Thyroid gland (tissue), 4 donors: ENCODE results near the gene OR1E2.

ENCODE experiments used
- POLR2A ChIP-seq, 2 donors: fragments of 450-650 bp; IDR thresholded peaks; one replicate each; pipeline ENCODE4 v1.6.1; 2017; ENCODE audit warnings: antibody characterized with exemption in 2 of 2, mild to moderate bottlenecking in 2 of 2, moderate library complexity in 1 of 2
- TF ChIP-seq, protein P1 (sequence below), 6 experiments: fragments of 200-600 bp in 3 of 6; fragments of 450-650 bp in 3 of 6; sonication (generic) in 3 of 6; IDR thresholded peaks; one replicate each; pipeline ENCODE4 v1.5.1; 2016 to 2019; ENCODE audit warnings: antibody characterized with exemption in 6 of 6, mild to moderate bottlenecking in 2 of 6, inconsistent platforms in 1 of 6, moderate library complexity in 1 of 6

DNA sequence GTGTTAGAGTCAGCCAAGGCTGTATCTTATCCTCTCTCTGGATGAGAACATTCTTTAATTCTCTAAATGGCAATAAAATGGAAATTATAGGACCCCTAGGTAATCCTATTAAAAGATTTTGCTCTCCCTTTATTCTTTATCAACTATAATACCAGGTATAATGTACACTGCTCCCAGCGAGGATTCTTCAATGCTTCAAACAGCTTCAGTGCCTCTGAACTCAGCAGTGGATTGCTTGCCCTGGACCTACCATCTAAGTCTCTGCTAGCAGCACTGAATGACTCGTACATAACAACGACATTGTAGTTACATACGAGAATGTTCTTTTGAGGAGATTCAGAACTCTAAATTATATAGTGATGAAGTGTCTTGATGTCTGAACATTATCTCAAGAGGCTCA is 43.9 kb downstream of the OR1E2 start:
- no peak for TF ChIP-seq POLR2A (IDR thresholded peaks at IDR 0.05)
- TF ChIP-seq, protein P1, sequence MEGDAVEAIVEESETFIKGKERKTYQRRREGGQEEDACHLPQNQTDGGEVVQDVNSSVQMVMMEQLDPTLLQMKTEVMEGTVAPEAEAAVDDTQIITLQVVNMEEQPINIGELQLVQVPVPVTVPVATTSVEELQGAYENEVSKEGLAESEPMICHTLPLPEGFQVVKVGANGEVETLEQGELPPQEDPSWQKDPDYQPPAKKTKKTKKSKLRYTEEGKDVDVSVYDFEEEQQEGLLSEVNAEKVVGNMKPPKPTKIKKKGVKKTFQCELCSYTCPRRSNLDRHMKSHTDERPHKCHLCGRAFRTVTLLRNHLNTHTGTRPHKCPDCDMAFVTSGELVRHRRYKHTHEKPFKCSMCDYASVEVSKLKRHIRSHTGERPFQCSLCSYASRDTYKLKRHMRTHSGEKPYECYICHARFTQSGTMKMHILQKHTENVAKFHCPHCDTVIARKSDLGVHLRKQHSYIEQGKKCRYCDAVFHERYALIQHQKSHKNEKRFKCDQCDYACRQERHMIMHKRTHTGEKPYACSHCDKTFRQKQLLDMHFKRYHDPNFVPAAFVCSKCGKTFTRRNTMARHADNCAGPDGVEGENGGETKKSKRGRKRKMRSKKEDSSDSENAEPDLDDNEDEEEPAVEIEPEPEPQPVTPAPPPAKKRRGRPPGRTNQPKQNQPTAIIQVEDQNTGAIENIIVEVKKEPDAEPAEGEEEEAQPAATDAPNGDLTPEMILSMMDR (IDR thresholded peaks at IDR 0.05), result no peak
